HEK293 (cell line): ENCODE data around the gene CHRNA9.

ENCODE experiments used
- CTCF ChIA-PET: fragments of 350-600 bp; formaldehyde crosslinking; extraction: SDS; loops from one replicate; lab custom pipeline; 2021; ENCODE audit warnings: antibody characterized with exemption; lab: Yijun Ruan, JAX
- POLR2A ChIA-PET: fragments of 300-600 bp; formaldehyde crosslinking; extraction: SDS; loops from one replicate; lab custom pipeline; 2020; ENCODE audit warnings: antibody characterized with exemption, inconsistent platforms; lab: Yijun Ruan, JAX
- H3K27ac ChIP-seq: fragments of 200-500 bp; sonication (Bioruptor generic); 2 replicates; pipeline ENCODE4 v1.5.1; 2014; ENCODE audit warnings: low read depth, low read length, control low read depth, inconsistent platforms; ENCODE audit errors: extremely low read depth
- H3K36me3 ChIP-seq, 2 experiments: fragments of 200-500 bp in 1 of 2; sonication (Bioruptor generic) in 1 of 2; 1 replicate in 1 of 2; 2 replicates in 1 of 2; pipeline ENCODE4 v1.5.1; 2014 to 2017; ENCODE audit warnings: inconsistent platforms in 2 of 2, low read length in 2 of 2; ENCODE audit not compliant: control insufficient read depth in 2 of 2, insufficient read depth in 1 of 2
- H3K4me1 ChIP-seq: fragments of 200-500 bp; sonication (Bioruptor generic); 2 replicates; pipeline ENCODE4 v1.5.1; 2014; ENCODE audit warnings: mild to moderate bottlenecking, low read length, inconsistent platforms; ENCODE audit not compliant: control insufficient read depth, insufficient read depth
- H3K4me3 ChIP-seq: 2 replicates; pipeline ENCODE4 v1.5.1; 2011; ENCODE audit warnings: low read depth, mild to moderate bottlenecking, control low read depth, low read length, moderate library complexity
- H3K9me3 ChIP-seq: fragments of 200-500 bp; sonication (Bioruptor generic); 2 replicates; pipeline ENCODE4 v1.5.1; 2014; ENCODE audit warnings: low read depth, low read length, inconsistent platforms; ENCODE audit not compliant: control insufficient read depth, insufficient read depth
- BCL6B ChIP-seq: fragments of 450-650 bp; formaldehyde crosslinking; IDR thresholded peaks from 2 replicates; pipeline ENCODE4 v1.5.1; 2017; ENCODE audit warnings: missing biosample characterization, missing genetic modification characterization
- FEZF1 ChIP-seq: fragments of 450-650 bp; formaldehyde crosslinking; IDR thresholded peaks from 2 replicates; pipeline ENCODE4 v1.5.1; 2016; ENCODE audit warnings: missing biosample characterization, missing genetic modification characterization
- PATZ1 ChIP-seq: fragments of 450-650 bp; formaldehyde crosslinking; IDR thresholded peaks from 2 replicates; pipeline ENCODE4 v1.5.1; 2016; ENCODE audit warnings: missing biosample characterization, missing genetic modification characterization
- REPIN1 ChIP-seq: fragments of 450-650 bp; formaldehyde crosslinking; IDR thresholded peaks from 2 replicates; pipeline ENCODE4 v1.5.1; 2017; ENCODE audit warnings: missing biosample characterization, missing genetic modification characterization, low read depth
- ZBTB17 ChIP-seq: fragments of 450-650 bp; formaldehyde crosslinking; IDR thresholded peaks from 2 replicates; pipeline ENCODE4 v1.5.1; 2016; ENCODE audit warnings: missing biosample characterization, missing genetic modification characterization
- ZBTB48 ChIP-seq: fragments of 450-650 bp; formaldehyde crosslinking; IDR thresholded peaks from 2 replicates; pipeline ENCODE4 v1.5.1; 2016; ENCODE audit warnings: missing biosample characterization, missing genetic modification characterization
- ZFP37 ChIP-seq: fragments of 450-650 bp; formaldehyde crosslinking; IDR thresholded peaks from 2 replicates; pipeline ENCODE4 v1.5.1; 2016; ENCODE audit warnings: missing biosample characterization, missing genetic modification characterization
- ZNF112 ChIP-seq: fragments of 450-650 bp; formaldehyde crosslinking; IDR thresholded peaks from 2 replicates; pipeline ENCODE4 v1.5.0; 2017; ENCODE audit warnings: missing biosample characterization, missing genetic modification characterization
- ZNF146 ChIP-seq: fragments of 450-650 bp; formaldehyde crosslinking; IDR thresholded peaks from 2 replicates; pipeline ENCODE4 v1.5.1; 2016; ENCODE audit warnings: missing biosample characterization, missing genetic modification characterization
- ZNF16 ChIP-seq: fragments of 450-650 bp; formaldehyde crosslinking; IDR thresholded peaks from 2 replicates; pipeline ENCODE4 v1.5.1; 2016; ENCODE audit warnings: low read depth, missing biosample characterization, missing genetic modification characterization
- ZNF214 ChIP-seq: fragments of 450-650 bp; formaldehyde crosslinking; IDR thresholded peaks from 2 replicates; pipeline ENCODE4 v1.5.1; 2017; ENCODE audit warnings: missing biosample characterization, mild to moderate bottlenecking, missing genetic modification characterization, borderline replicate concordance
- ZNF221 ChIP-seq: fragments of 450-650 bp; formaldehyde crosslinking; IDR thresholded peaks from 2 replicates; pipeline ENCODE4 v1.5.1; 2017; ENCODE audit warnings: missing biosample characterization, missing genetic modification characterization, borderline replicate concordance
- ZNF248 ChIP-seq: fragments of 450-650 bp; formaldehyde crosslinking; IDR thresholded peaks from 2 replicates; pipeline ENCODE4 v1.5.1; 2017; ENCODE audit warnings: missing biosample characterization, missing genetic modification characterization
- ZNF274 ChIP-seq, 2 experiments: fragments of 200-500 bp in 1 of 2; fragments of 450-650 bp in 1 of 2; sonication (Bioruptor generic) in 1 of 2; formaldehyde crosslinking in 1 of 2; IDR thresholded peaks; 2 replicates each; pipeline versions ENCODE4 v1.5.1 to v1.6.1; 2014 to 2016; ENCODE audit warnings: borderline replicate concordance in 1 of 2, inconsistent platforms in 1 of 2, low read length in 1 of 2, missing biosample characterization in 1 of 2, missing genetic modification characterization in 1 of 2
- ZNF324 ChIP-seq: fragments of 450-650 bp; formaldehyde crosslinking; IDR thresholded peaks from 2 replicates; pipeline ENCODE4 v1.5.1; 2016; ENCODE audit warnings: missing biosample characterization, missing genetic modification characterization
- ZNF416 ChIP-seq: fragments of 450-650 bp; formaldehyde crosslinking; IDR thresholded peaks from 2 replicates; pipeline ENCODE4 v1.5.1; 2016; ENCODE audit warnings: missing biosample characterization, missing genetic modification characterization
- ZNF501 ChIP-seq: fragments of 450-650 bp; formaldehyde crosslinking; IDR thresholded peaks from 2 replicates; pipeline ENCODE4 v1.5.1; 2016; ENCODE audit warnings: missing biosample characterization, missing genetic modification characterization
- ZNF530 ChIP-seq: fragments of 450-650 bp; formaldehyde crosslinking; IDR thresholded peaks from 2 replicates; pipeline ENCODE4 v1.5.1; 2016; ENCODE audit warnings: low read depth, missing biosample characterization, missing genetic modification characterization
- ZNF548 ChIP-seq: fragments of 450-650 bp; formaldehyde crosslinking; IDR thresholded peaks from 2 replicates; pipeline ENCODE4 v1.5.1; 2016; ENCODE audit warnings: missing biosample characterization, missing genetic modification characterization
- ZNF747 ChIP-seq: fragments of 450-650 bp; formaldehyde crosslinking; IDR thresholded peaks from 2 replicates; pipeline ENCODE4 v1.5.1; 2016; ENCODE audit warnings: missing biosample characterization, missing genetic modification characterization
- ZSCAN30 ChIP-seq: fragments of 450-650 bp; IDR thresholded peaks from 2 replicates; pipeline ENCODE4 v1.5.1; 2018; ENCODE audit warnings: missing biosample characterization, mild to moderate bottlenecking, missing genetic modification characterization, moderate library complexity
- ZXDB ChIP-seq: fragments of 450-650 bp; formaldehyde crosslinking; IDR thresholded peaks from 2 replicates; pipeline ENCODE4 v1.5.1; 2016; ENCODE audit warnings: missing biosample characterization, missing genetic modification characterization
- TF ChIP-seq, protein P1 (sequence below): fragments of 450-650 bp; formaldehyde crosslinking; IDR thresholded peaks from 2 replicates; pipeline ENCODE4 v1.5.1; 2017; ENCODE audit warnings: missing biosample characterization, missing genetic modification characterization
- TF ChIP-seq, protein P2 (sequence below): IDR thresholded peaks from 2 replicates; pipeline ENCODE4 v1.6.1; 2011; ENCODE audit warnings: mild to moderate bottlenecking, low read depth, low read length, borderline replicate concordance
- TF ChIP-seq, protein P3 (sequence below): fragments of 450-650 bp; formaldehyde crosslinking; IDR thresholded peaks from 2 replicates; pipeline ENCODE4 v1.5.1; 2016; ENCODE audit warnings: missing biosample characterization, missing genetic modification characterization
- TF ChIP-seq, protein P4 (sequence below): fragments of 450-650 bp; formaldehyde crosslinking; IDR thresholded peaks from 2 replicates; pipeline ENCODE4 v1.5.1; 2016; ENCODE audit warnings: missing biosample characterization, missing genetic modification characterization

Gene CHRNA9

GRCh38 chr4:40300371-40301162 lies 34.6 kb upstream of the CHRNA9 start:
- Histone ChIP-seq H3K4me1 (no peaks in the 10 kb centered on the region), H3K9me3 (no peaks in the 10 kb centered on the region), H3K36me3 (no peaks in the 10 kb centered on the region), H3K27ac (no peak overlapping the region), H3K4me3 (no peak overlapping the region)
- ChIA-PET CTCF (interaction anchor here (1.0 kb wide), 1 partner anchor 9 kb away, joined by 3 read pairs; no protein-coding TSS in a partner anchor), POLR2A (no interaction called here)
- TF ChIP-seq ZBTB17 (no peak), ZNF248 (tag by site-specific recombination) (no peak), ZBTB48 (tag by site-specific recombination) (no peak), ZFP37 (no peak), ZNF274 (IDR thresholded peaks at IDR 0.05; ENCODE audit: low read length) (no peak), ZNF274 (tag by site-specific recombination; IDR thresholded peaks at IDR 0.05; ENCODE audit: borderline replicate concordance) (no peak), FEZF1 (tag by site-specific recombination) (no peak), ZNF146 (tag by site-specific recombination) (no peak), ZXDB (tag by site-specific recombination) (no peak), ZNF16 (tag by site-specific recombination) (no peak), ZSCAN30 (tag by site-specific recombination) (no peak), ZNF324 (tag by site-specific recombination) (no peak), ZNF214 (tag by site-specific recombination) (no peak)
- TF ChIP-seq, protein P1, sequence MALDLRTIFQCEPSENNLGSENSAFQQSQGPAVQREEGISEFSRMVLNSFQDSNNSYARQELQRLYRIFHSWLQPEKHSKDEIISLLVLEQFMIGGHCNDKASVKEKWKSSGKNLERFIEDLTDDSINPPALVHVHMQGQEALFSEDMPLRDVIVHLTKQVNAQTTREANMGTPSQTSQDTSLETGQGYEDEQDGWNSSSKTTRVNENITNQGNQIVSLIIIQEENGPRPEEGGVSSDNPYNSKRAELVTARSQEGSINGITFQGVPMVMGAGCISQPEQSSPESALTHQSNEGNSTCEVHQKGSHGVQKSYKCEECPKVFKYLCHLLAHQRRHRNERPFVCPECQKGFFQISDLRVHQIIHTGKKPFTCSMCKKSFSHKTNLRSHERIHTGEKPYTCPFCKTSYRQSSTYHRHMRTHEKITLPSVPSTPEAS: no peak
- TF ChIP-seq, protein P2, sequence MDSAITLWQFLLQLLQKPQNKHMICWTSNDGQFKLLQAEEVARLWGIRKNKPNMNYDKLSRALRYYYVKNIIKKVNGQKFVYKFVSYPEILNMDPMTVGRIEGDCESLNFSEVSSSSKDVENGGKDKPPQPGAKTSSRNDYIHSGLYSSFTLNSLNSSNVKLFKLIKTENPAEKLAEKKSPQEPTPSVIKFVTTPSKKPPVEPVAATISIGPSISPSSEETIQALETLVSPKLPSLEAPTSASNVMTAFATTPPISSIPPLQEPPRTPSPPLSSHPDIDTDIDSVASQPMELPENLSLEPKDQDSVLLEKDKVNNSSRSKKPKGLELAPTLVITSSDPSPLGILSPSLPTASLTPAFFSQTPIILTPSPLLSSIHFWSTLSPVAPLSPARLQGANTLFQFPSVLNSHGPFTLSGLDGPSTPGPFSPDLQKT: no peak
- TF ChIP-seq, protein P3, sequence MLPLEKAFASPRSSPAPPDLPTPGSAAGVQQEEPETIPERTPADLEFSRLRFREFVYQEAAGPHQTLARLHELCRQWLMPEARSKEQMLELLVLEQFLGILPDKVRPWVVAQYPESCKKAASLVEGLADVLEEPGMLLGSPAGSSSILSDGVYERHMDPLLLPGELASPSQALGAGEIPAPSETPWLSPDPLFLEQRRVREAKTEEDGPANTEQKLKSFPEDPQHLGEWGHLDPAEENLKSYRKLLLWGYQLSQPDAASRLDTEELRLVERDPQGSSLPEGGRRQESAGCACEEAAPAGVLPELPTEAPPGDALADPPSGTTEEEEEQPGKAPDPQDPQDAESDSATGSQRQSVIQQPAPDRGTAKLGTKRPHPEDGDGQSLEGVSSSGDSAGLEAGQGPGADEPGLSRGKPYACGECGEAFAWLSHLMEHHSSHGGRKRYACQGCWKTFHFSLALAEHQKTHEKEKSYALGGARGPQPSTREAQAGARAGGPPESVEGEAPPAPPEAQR: no peak

DNA sequence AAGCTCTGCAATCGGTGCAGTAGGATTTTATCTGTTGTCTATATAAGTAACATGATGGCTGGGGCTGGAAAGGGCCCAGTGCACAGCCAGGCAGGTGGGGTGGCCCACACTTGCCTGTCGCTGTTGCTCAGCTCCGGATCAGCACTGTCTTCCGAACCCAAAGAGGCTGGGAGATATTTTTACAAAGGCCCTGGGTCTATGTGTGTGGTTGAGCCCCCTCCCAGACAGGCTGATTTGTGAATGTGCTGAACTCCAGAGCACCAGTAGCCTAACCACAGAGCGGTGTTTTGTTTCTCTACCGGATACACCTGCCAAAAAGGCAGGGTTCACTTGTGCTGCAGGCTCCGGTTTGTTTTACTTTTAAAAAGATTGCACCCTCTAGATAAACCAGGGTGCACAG lies 33.5 kb upstream of the CHRNA9 start:
- Histone ChIP-seq H3K9me3 (no peaks in the 10 kb centered on the region), H3K36me3 (no peaks in the 10 kb centered on the region), H3K4me1 (no peaks in the 10 kb centered on the region), H3K4me3 (no peak overlapping the region), H3K27ac (no peak overlapping the region)
- ChIA-PET CTCF (no interaction called here), POLR2A (no interaction called here)
- TF ChIP-seq ZNF530 (no peak), ZNF112 (tag by site-specific recombination) (no peak), ZNF747 (no peak), ZSCAN30 (tag by site-specific recombination) (no peak), ZNF416 (no peak), BCL6B (tag by site-specific recombination) (no peak), PATZ1 (tag by site-specific recombination) (no peak), REPIN1 (tag by site-specific recombination) (no peak), ZNF501 (tag by site-specific recombination) (no peak), ZNF221 (tag by site-specific recombination) (no peak), ZNF548 (tag by site-specific recombination) (no peak)
- TF ChIP-seq, protein P4, sequence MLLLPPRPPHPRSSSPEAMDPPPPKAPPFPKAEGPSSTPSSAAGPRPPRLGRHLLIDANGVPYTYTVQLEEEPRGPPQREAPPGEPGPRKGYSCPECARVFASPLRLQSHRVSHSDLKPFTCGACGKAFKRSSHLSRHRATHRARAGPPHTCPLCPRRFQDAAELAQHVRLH (tag by site-specific recombination): no peak
